OCI-LY1 (cell line): ENCODE measurements around the gene BUD31.

ENCODE experiments used
- H2AFZ ChIP-seq: fragments of 200-600 bp; sonication (generic), shearing (Covaris generic); 2 replicates; pipeline ENCODE4 v1.6.0; 2014; ENCODE audit warnings: antibody characterized with exemption, mild to moderate bottlenecking, low read length
- H3F3A ChIP-seq: fragments of 200-600 bp; sonication (generic), shearing (Covaris generic); 2 replicates; pipeline ENCODE4 v1.6.0; 2014; ENCODE audit warnings: mild to moderate bottlenecking, antibody characterized with exemption, low read length, moderate library complexity; ENCODE audit not compliant: insufficient read depth
- H3K27ac ChIP-seq: fragments of 200-600 bp; sonication (generic); 2 replicates; pipeline ENCODE4 v1.5.1; 2014; ENCODE audit warnings: low read length, mixed run types, mild to moderate bottlenecking, low read depth; ENCODE audit not compliant: poor library complexity, severe bottlenecking
- H3K27me3 ChIP-seq: fragments of 200-600 bp; sonication (generic); 2 replicates; pipeline ENCODE4 v1.6.0; 2014; ENCODE audit warnings: antibody characterized with exemption, mild to moderate bottlenecking, low read length, moderate library complexity; ENCODE audit not compliant: insufficient read depth
- H3K36me3 ChIP-seq: fragments of 200-600 bp; sonication (generic); 2 replicates; pipeline ENCODE4 v1.6.1; 2014; ENCODE audit warnings: mild to moderate bottlenecking, antibody characterized with exemption, low read length, moderate library complexity, mixed read lengths; ENCODE audit not compliant: insufficient read depth
- H3K4me1 ChIP-seq: fragments of 200-600 bp; sonication (generic); 2 replicates; pipeline ENCODE4 v1.5.1; 2014; ENCODE audit warnings: mild to moderate bottlenecking, low read length, moderate library complexity; ENCODE audit not compliant: insufficient read depth, severe bottlenecking
- H3K4me2 ChIP-seq: fragments of 200-600 bp; sonication (generic), shearing (Covaris generic); 2 replicates; pipeline ENCODE4 v1.6.1; 2014; ENCODE audit warnings: low read length
- H3K4me3 ChIP-seq: fragments of 200-600 bp; sonication (generic); 2 replicates; pipeline ENCODE4 v1.5.1; 2014; ENCODE audit warnings: low read length, low read depth, mild to moderate bottlenecking, mixed read lengths; ENCODE audit not compliant: poor library complexity, severe bottlenecking
- H3K79me2 ChIP-seq: fragments of 200-600 bp; shearing (Covaris generic); 2 replicates; pipeline ENCODE4 v1.6.1; 2016; ENCODE audit warnings: mixed run types, low read length, mixed read lengths; ENCODE audit not compliant: insufficient read depth
- H3K9ac ChIP-seq: fragments of 200-600 bp; sonication (generic), shearing (Covaris generic); 2 replicates; pipeline ENCODE4 v1.6.1; 2014; ENCODE audit warnings: mild to moderate bottlenecking, low read length, mixed read lengths
- H3K9me2 ChIP-seq: fragments of 200-600 bp; sonication (generic), shearing (Covaris generic); 2 replicates; pipeline ENCODE4 v1.6.1; 2014; ENCODE audit warnings: low read depth, mild to moderate bottlenecking, low read length, mixed read lengths
- H3K9me3 ChIP-seq: fragments of 200-600 bp; shearing (Covaris generic); 2 replicates; pipeline ENCODE4 v1.6.1; 2014; ENCODE audit warnings: low read length, mixed read lengths
- H4K20me1 ChIP-seq: fragments of 200-600 bp; sonication (generic), shearing (Covaris generic); 2 replicates; pipeline ENCODE4 v1.6.0; 2016; ENCODE audit warnings: mild to moderate bottlenecking, low read length; ENCODE audit not compliant: insufficient read depth
- EZH2 ChIP-seq: fragments of 200-600 bp; sonication (generic), shearing (Covaris generic); IDR thresholded peaks from 2 replicates; pipeline ENCODE4 v1.8.0; 2017; ENCODE audit warnings: borderline replicate concordance, mixed run types, mild to moderate bottlenecking, antibody characterized with exemption, low read length, moderate library complexity, mixed read lengths
- TF ChIP-seq, protein P1 (sequence below): fragments of 200-600 bp; sonication (generic), shearing (Covaris generic); IDR thresholded peaks from 2 replicates; pipeline ENCODE4 v1.5.1; 2017; ENCODE audit warnings: mild to moderate bottlenecking, antibody characterized with exemption, low read length, moderate library complexity, mixed read lengths

BUD31 gene

DNA sequence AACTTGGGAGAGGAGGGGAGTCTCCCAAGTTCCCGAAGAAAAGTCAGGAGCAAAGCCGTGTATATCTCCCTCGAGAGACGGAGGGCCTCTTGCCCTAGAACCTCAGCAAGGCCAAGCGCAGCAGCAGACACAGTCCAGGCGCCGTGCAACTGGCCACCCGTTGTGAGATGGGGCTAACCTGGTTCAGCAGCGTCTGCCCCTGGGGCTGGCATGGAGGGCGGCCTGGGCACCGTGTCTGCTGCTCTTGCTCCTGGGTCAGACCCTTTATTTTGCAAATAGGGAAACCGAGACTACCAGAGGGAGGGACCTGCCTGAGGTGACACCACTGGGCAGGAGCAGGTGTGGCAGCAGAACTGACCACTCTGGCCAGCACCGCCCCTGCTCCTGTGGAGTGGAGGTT, 43.8 kb downstream of the BUD31 start:
- Histone ChIP-seq H3K79me2 (no peaks in the 10 kb centered on the region), H3K9me2 (no peaks in the 10 kb centered on the region), H3F3A (no peaks in the 10 kb centered on the region), H3K4me2 (no peak overlapping the region), H3K27me3 (no peaks in the 10 kb centered on the region), H3K9me3 (no peaks in the 10 kb centered on the region), H3K27ac (no peak overlapping the region), H2AFZ (no peak overlapping the region), H3K4me3 (no peak overlapping the region), H3K36me3 (peaks cover 98% of the 10 kb centered on the region), H3K4me1 (no peaks in the 10 kb centered on the region), H3K9ac (no peak overlapping the region), H4K20me1 (no peaks in the 10 kb centered on the region)
- TF ChIP-seq EZH2: no peak
- TF ChIP-seq, protein P1, sequence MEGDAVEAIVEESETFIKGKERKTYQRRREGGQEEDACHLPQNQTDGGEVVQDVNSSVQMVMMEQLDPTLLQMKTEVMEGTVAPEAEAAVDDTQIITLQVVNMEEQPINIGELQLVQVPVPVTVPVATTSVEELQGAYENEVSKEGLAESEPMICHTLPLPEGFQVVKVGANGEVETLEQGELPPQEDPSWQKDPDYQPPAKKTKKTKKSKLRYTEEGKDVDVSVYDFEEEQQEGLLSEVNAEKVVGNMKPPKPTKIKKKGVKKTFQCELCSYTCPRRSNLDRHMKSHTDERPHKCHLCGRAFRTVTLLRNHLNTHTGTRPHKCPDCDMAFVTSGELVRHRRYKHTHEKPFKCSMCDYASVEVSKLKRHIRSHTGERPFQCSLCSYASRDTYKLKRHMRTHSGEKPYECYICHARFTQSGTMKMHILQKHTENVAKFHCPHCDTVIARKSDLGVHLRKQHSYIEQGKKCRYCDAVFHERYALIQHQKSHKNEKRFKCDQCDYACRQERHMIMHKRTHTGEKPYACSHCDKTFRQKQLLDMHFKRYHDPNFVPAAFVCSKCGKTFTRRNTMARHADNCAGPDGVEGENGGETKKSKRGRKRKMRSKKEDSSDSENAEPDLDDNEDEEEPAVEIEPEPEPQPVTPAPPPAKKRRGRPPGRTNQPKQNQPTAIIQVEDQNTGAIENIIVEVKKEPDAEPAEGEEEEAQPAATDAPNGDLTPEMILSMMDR: no peak

DNA sequence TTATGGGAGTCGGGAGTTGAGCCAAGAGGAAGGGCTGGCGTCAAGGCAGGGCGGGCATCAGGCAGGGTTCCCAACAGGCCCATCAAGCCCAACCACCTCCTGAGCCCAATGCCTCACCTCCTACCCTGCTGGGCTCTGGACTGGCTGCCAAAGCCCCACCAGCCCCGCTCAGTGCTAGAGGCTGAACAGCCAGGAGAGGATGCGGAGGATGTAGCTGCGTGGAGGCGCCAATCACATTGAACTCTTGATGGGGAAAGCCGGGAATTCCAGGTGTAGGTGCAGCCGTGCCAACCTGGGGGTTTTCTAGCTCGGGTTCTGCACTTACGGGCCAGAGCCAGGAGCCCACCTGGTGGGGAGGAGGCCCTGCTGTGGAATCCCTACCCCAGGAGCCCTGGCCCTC, 44.3 kb downstream of the BUD31 start:
- Histone ChIP-seq H3K27ac (no peak overlapping the region), H3K9me2 (no peaks in the 10 kb centered on the region), H3K4me2 (no peak overlapping the region), H3K4me3 (no peak overlapping the region), H3K79me2 (no peaks in the 10 kb centered on the region), H3K36me3 (peaks cover 98% of the 10 kb centered on the region), H3K27me3 (no peaks in the 10 kb centered on the region), H3K9me3 (no peaks in the 10 kb centered on the region), H3F3A (no peaks in the 10 kb centered on the region), H3K9ac (no peak overlapping the region), H4K20me1 (no peaks in the 10 kb centered on the region), H2AFZ (no peak overlapping the region), H3K4me1 (no peaks in the 10 kb centered on the region)
- no peak for TF ChIP-seq EZH2
- TF ChIP-seq, protein P1: no peak

DNA sequence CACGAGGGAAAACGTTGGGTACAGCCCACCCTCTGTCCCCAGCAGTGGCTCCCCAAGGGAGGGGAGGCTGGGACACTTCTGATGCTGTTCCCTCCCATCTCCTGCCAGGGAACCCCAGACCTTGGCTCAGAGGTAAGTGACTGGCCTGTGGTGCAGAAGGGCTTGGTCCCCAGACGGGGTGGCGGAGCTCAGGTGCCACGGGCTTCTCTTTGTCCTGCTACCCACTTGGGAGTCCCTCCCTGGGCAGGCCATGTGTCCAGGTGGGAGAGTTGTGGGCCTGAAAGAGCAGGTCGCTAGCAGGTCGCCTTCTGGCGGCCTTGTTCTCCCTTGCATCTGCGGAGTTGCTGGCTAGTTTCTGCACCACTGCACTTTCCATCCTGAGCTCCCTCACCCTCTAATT, 47.1 kb downstream of the BUD31 start:
- Histone ChIP-seq H3K9ac (no peak overlapping the region), H3K36me3 (peaks cover 98% of the 10 kb centered on the region), H3K4me2 (no peak overlapping the region), H3K9me3 (no peaks in the 10 kb centered on the region), H3K4me1 (peaks cover 3% of the 10 kb centered on the region), H3K27ac (no peak overlapping the region), H3K79me2 (peaks cover 16% of the 10 kb centered on the region), H3F3A (no peaks in the 10 kb centered on the region; the same call in 1 of the 2 replicates), H2AFZ (no peak overlapping the region), H3K4me3 (no peak overlapping the region), H3K9me2 (no peaks in the 10 kb centered on the region), H4K20me1 (no peaks in the 10 kb centered on the region), H3K27me3 (no peaks in the 10 kb centered on the region)
- TF ChIP-seq, protein P1: no peak
- no peak for TF ChIP-seq EZH2
